Smooth muscle cell (in vitro differentiated cells): ENCODE measurements around the gene DPYD. TPM values are rescaled to one million over a fixed set of nuclear protein-coding genes. Genes with fewer than 3 reads are reported as not detected.

ENCODE experiments used
- DNase-seq: peaks from one replicate; lab custom pipeline; 2025; ENCODE audit not compliant: unreplicated experiment; lab: John Stamatoyannopoulos, UW
- H2AFZ ChIP-seq: fragments of 200-600 bp; sonication (generic); 2 replicates; pipeline ENCODE4 v1.6.0; 2016; ENCODE audit warnings: antibody characterized with exemption, low read depth, mild to moderate bottlenecking
- H3F3A ChIP-seq: fragments of 200-600 bp; sonication (generic); 2 replicates; pipeline ENCODE4 v1.6.0; 2017; ENCODE audit warnings: antibody characterized with exemption, low read depth
- H3K27ac ChIP-seq: fragments of 200-600 bp; sonication (generic); 2 replicates; pipeline ENCODE4 v1.5.1; 2016; ENCODE audit warnings: low read depth, mild to moderate bottlenecking
- H3K27me3 ChIP-seq: fragments of 200-600 bp; sonication (generic); 2 replicates; pipeline ENCODE4 v1.6.1; 2016; ENCODE audit warnings: low read depth, mild to moderate bottlenecking
- H3K36me3 ChIP-seq: fragments of 200-600 bp; sonication (generic); 2 replicates; pipeline ENCODE4 v1.5.1; 2016; ENCODE audit warnings: low read depth
- H3K4me1 ChIP-seq: fragments of 200-600 bp; sonication (generic); 2 replicates; pipeline ENCODE4 v1.5.1; 2016; ENCODE audit warnings: low read depth
- H3K4me2 ChIP-seq: fragments of 200-600 bp; sonication (generic); 2 replicates; pipeline ENCODE4 v1.6.0; 2016; ENCODE audit warnings: mild to moderate bottlenecking
- H3K4me3 ChIP-seq: fragments of 200-600 bp; sonication (generic); 2 replicates; pipeline ENCODE4 v1.5.1; 2016; ENCODE audit warnings: mild to moderate bottlenecking
- H3K79me2 ChIP-seq: fragments of 200-600 bp; sonication (generic); 2 replicates; pipeline ENCODE4 v1.6.0; 2016; ENCODE audit warnings: low read depth, mild to moderate bottlenecking
- H3K9ac ChIP-seq: fragments of 200-600 bp; sonication (generic); 2 replicates; pipeline ENCODE4 v1.6.0; 2016; ENCODE audit warnings: low read depth
- H3K9me3 ChIP-seq: fragments of 200-600 bp; sonication (generic); replicated peaks from 2 replicates; pipeline ENCODE4 v1.5.1; 2016; ENCODE audit warnings: low read depth
- H4K20me1 ChIP-seq: fragments of 200-600 bp; sonication (generic); 2 replicates; pipeline ENCODE4 v1.6.0; 2016; ENCODE audit warnings: low read depth
- WGBS: methylation state at CpG from one replicate; pipeline ENCODE4 v1.1.7; 2016; ENCODE audit warnings: low lambda C conversion rate; 5-methylcytosine and 5-hydroxymethylcytosine counted together
- polyA plus RNA-seq: library from polyadenylated mRNA; unstranded; fragments of >200 nt; fragmentation: Nextera tagmentation; extraction: Ambion mirVana; gene quantifications from 2 replicates; pipeline ENCODE4 v1.2.1, GENCODE V29; 2016
- total RNA-seq: library from RNA; depleted of rRNA; stranded (reverse); fragments of >200 nt; gene quantifications from 2 replicates; pipeline ENCODE4 v1.2.3, GENCODE V29; 2014
- TF ChIP-seq, protein P1 (sequence below): fragments of 200-600 bp; sonication (generic); IDR thresholded peaks from 2 replicates; pipeline ENCODE4 v1.5.1; 2017; ENCODE audit warnings: borderline replicate concordance, mild to moderate bottlenecking, antibody characterized with exemption; ENCODE audit not compliant: insufficient read depth, poor library complexity, severe bottlenecking

DPYD gene
- total and polyA plus RNA-seq, 2 experiments from 2014 or later, result 1.8 to 2.0 TPM

DNA sequence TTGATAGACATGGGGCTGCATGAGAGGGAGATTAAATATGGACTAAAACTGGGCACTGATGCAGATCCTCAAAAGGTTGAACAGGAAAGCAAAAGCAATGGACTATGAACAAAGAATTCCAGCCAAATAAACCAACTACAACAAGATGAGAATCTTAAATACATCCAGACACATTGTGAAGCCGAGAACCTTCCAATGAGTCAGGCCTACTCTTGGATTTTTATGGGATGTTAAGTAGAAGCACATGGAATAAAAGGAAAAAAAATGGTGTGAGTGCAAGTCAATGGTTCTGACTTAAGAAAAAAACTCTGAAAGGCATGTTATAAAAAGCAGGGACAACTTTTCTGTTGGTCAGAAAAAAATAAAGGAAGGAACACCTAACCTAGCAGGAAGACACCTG lies 227.2 kb downstream of the DPYD start:
- WGBS, result 34% methylated on average over 1 of the region's 1 CpG
- Histone ChIP-seq H3K9me3 (no peaks in the 10 kb centered on the region), H3K79me2 (no peaks in the 10 kb centered on the region), H3K4me2 (no peak overlapping the region), H2AFZ (no peak overlapping the region), H3K27ac (no peak overlapping the region), H3F3A (no peaks in the 10 kb centered on the region), H3K4me1 (no peaks in the 10 kb centered on the region), H3K9ac (no peak overlapping the region), H3K4me3 (no peak overlapping the region), H4K20me1 (no peaks in the 10 kb centered on the region), H3K27me3 (no peaks in the 10 kb centered on the region), H3K36me3 (no peaks in the 10 kb centered on the region)
- DNase-seq, result no peak
- TF ChIP-seq, protein P1, sequence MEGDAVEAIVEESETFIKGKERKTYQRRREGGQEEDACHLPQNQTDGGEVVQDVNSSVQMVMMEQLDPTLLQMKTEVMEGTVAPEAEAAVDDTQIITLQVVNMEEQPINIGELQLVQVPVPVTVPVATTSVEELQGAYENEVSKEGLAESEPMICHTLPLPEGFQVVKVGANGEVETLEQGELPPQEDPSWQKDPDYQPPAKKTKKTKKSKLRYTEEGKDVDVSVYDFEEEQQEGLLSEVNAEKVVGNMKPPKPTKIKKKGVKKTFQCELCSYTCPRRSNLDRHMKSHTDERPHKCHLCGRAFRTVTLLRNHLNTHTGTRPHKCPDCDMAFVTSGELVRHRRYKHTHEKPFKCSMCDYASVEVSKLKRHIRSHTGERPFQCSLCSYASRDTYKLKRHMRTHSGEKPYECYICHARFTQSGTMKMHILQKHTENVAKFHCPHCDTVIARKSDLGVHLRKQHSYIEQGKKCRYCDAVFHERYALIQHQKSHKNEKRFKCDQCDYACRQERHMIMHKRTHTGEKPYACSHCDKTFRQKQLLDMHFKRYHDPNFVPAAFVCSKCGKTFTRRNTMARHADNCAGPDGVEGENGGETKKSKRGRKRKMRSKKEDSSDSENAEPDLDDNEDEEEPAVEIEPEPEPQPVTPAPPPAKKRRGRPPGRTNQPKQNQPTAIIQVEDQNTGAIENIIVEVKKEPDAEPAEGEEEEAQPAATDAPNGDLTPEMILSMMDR, result no peak

DNA sequence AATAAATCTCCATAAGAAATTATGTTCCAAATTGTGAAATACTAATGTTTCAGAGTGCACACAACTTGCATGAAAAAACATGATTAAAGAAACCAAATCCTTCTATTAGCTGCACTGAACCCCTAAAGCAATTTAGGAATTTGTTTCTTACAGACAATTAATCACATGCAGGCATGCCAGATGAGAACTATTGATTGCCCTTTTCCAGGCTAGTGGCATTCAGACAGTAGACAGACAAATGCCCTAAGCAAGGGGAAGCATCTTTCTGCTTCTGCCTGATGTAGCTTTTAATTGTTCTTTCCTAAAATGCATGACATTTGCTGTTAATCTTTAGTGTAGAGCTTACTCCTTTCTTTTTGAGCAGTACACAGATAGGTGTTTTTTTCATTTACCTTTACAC lies 229.5 kb downstream of the DPYD start:
- Histone ChIP-seq H3K4me1 (no peaks in the 10 kb centered on the region), H3K9ac (no peak overlapping the region), H3K36me3 (no peaks in the 10 kb centered on the region), H4K20me1 (no peaks in the 10 kb centered on the region), H2AFZ (no peak overlapping the region), H3K4me3 (no peak overlapping the region), H3K79me2 (no peaks in the 10 kb centered on the region), H3K4me2 (no peak overlapping the region), H3K27me3 (no peaks in the 10 kb centered on the region), H3K9me3 (no peaks in the 10 kb centered on the region), H3K27ac (no peak overlapping the region), H3F3A (no peaks in the 10 kb centered on the region)
- TF ChIP-seq, protein P1, result no peak
- no peak for DNase-seq

GRCh38 chr1:97685360-97685759 lies 235.5 kb downstream of the DPYD start:
- 86% methylated on average over 2 of the region's 2 CpGs for WGBS
- Histone ChIP-seq H3K9me3 (no peaks in the 10 kb centered on the region), H3K27me3 (no peaks in the 10 kb centered on the region), H3K4me2 (no peak overlapping the region), H3K4me1 (no peaks in the 10 kb centered on the region), H4K20me1 (no peaks in the 10 kb centered on the region), H3F3A (no peaks in the 10 kb centered on the region), H3K79me2 (no peaks in the 10 kb centered on the region), H3K4me3 (no peak overlapping the region), H3K9ac (no peak overlapping the region), H3K27ac (no peak overlapping the region), H3K36me3 (no peaks in the 10 kb centered on the region), H2AFZ (no peak overlapping the region)
- DNase-seq, result no peak
- TF ChIP-seq, protein P1, result no peak

GRCh38 chr1:97680894-97681293 lies 239.9 kb downstream of the DPYD start:
- H3K4me3 ChIP-seq, result no peak overlapping the region
- no peaks in the 10 kb centered on the region for H3F3A ChIP-seq
- no peak overlapping the region for H2AFZ ChIP-seq
- H3K9me3 ChIP-seq, result no peaks in the 10 kb centered on the region
- H3K36me3 ChIP-seq, result no peaks in the 10 kb centered on the region
- H3K4me2 ChIP-seq, result no peak overlapping the region
- no peaks in the 10 kb centered on the region for H3K79me2 ChIP-seq
- no peaks in the 10 kb centered on the region for H3K4me1 ChIP-seq
- no peak for DNase-seq
- no peaks in the 10 kb centered on the region for H4K20me1 ChIP-seq
- H3K27me3 ChIP-seq, result no peaks in the 10 kb centered on the region
- TF ChIP-seq, protein P1, result no peak
- no peak overlapping the region for H3K27ac ChIP-seq
- H3K9ac ChIP-seq, result no peak overlapping the region
